HepG2 (cell line): ENCODE results near the gene LYPD1. TPM values are rescaled to one million over a fixed set of nuclear protein-coding genes. Genes with fewer than 3 reads are reported as not detected.
A peak's percentile ranks its signal among the peaks of the same experiment; 100 is the strongest.

ENCODE experiments used
- FUBP1 ChIP-seq: sonication (generic); formaldehyde crosslinking; IDR thresholded peaks from 2 replicates; pipeline ENCODE4 v1.5.1; 2020; ENCODE audit warnings: missing genetic modification reagents, mild to moderate bottlenecking, borderline replicate concordance
- NR2F1 ChIP-seq, 2 experiments: fragments of 450-650 bp in 1 of 2; formaldehyde crosslinking in 1 of 2; IDR thresholded peaks; 2 replicates each; pipeline versions ENCODE4 v1.5.0 to v1.6.1; 2016 to 2020; ENCODE audit warnings: mild to moderate bottlenecking in 1 of 2, missing compliant biosample characterization in 1 of 2, missing genetic modification reagents in 1 of 2, moderate library complexity in 1 of 2
- PAXIP1 ChIP-seq: sonication (generic); formaldehyde crosslinking; conservative IDR thresholded peaks from 2 replicates; pipeline ENCODE4 v1.4.0; 2020; ENCODE audit warnings: mild to moderate bottlenecking, missing genetic modification reagents, moderate library complexity
- PLRG1 ChIP-seq: fragments of 450-650 bp; conservative IDR thresholded peaks from 2 replicates; pipeline ENCODE4 v1.6.1; 2016
- SALL2 ChIP-seq: sonication (generic); formaldehyde crosslinking; IDR thresholded peaks from 2 replicates; pipeline ENCODE4 v1.8.1; 2023; ENCODE audit warnings: mild to moderate bottlenecking, missing genetic modification reagents, inconsistent platforms
- SNAPC4 ChIP-seq: sonication (generic); formaldehyde crosslinking; IDR thresholded peaks from 2 replicates; pipeline ENCODE4 v1.4.0; 2020; ENCODE audit warnings: mild to moderate bottlenecking, missing genetic modification reagents
- SRF ChIP-seq: IDR thresholded peaks from 2 replicates; pipeline ENCODE4 v1.6.1; 2011; ENCODE audit warnings: mild to moderate bottlenecking, low read depth, low read length, moderate library complexity
- TAF15 ChIP-seq: fragments of 200-400 bp; formaldehyde crosslinking; IDR thresholded peaks from one replicate; pipeline ENCODE4 v1.6.1; 2018; ENCODE audit warnings: mild to moderate bottlenecking, low read depth, low read length; ENCODE audit not compliant: poor library complexity, severe bottlenecking
- TCF7 ChIP-seq: sonication (generic); IDR thresholded peaks from 2 replicates; pipeline ENCODE4 v1.6.1; 2016; ENCODE audit warnings: antibody characterized with exemption, low read depth
- ZBTB21 ChIP-seq: sonication (generic); formaldehyde crosslinking; IDR thresholded peaks from 2 replicates; pipeline ENCODE4 v1.4.0; 2020; ENCODE audit warnings: missing genetic modification reagents
- ZFP1 ChIP-seq: IDR thresholded peaks from 2 replicates; pipeline ENCODE4 v1.6.1; 2016
- ZFP37 ChIP-seq: sonication (generic); formaldehyde crosslinking; IDR thresholded peaks from 2 replicates; pipeline ENCODE4 v1.4.0; 2020; ENCODE audit warnings: missing genetic modification reagents, borderline replicate concordance
- ZMYM2 ChIP-seq: sonication (generic); formaldehyde crosslinking; IDR thresholded peaks from 2 replicates; pipeline ENCODE4 v1.8.0; 2022; ENCODE audit warnings: mild to moderate bottlenecking, missing genetic modification reagents
- ZNF644 ChIP-seq: IDR thresholded peaks from 2 replicates; pipeline ENCODE4 v1.6.1; 2016; ENCODE audit warnings: low read depth
- ZNF703 ChIP-seq: sonication (generic); formaldehyde crosslinking; IDR thresholded peaks from 2 replicates; pipeline ENCODE4 v1.5.1; 2020; ENCODE audit warnings: missing genetic modification reagents, mild to moderate bottlenecking, moderate library complexity, borderline replicate concordance
- polyA plus RNA-seq, 8 experiments: library from polyadenylated mRNA; depleted of rRNA in 3 of 8; stranded (reverse) in 7 of 8; unstranded in 1 of 8; fragments of >200 nt; fragmentation: Illumina TruSeq in 4 of 8; extraction: Trizol in 4 of 8; gene quantifications; 2 replicates each; pipeline versions ENCODE4 v1.2.1 to v1.2.3, GENCODE V29; 2011 to 2016; ENCODE audit warnings: low read depth in 4 of 8, missing spikeins in 1 of 8, mixed read lengths in 1 of 8; ENCODE audit not compliant: insufficient read depth in 1 of 8
- total RNA-seq, 5 experiments: library from RNA; depleted of rRNA; stranded (reverse); fragments of >200 nt; fragmentation: Illumina TruSeq; extraction: Trizol; gene quantifications; 2 replicates each; pipeline ENCODE4 v1.2.3, GENCODE V29; 2016; ENCODE audit warnings: low read depth in 1 of 5
- TF ChIP-seq, protein P1 (sequence below): sonication (generic); formaldehyde crosslinking; IDR thresholded peaks from 2 replicates; pipeline ENCODE4 v1.4.0; 2020; ENCODE audit warnings: missing genetic modification reagents
- TF ChIP-seq, protein P2 (sequence below): sonication (generic); formaldehyde crosslinking; IDR thresholded peaks from 2 replicates; pipeline ENCODE4 v1.4.0; 2020; ENCODE audit warnings: mild to moderate bottlenecking, missing genetic modification reagents

LYPD1 gene
- total and polyA plus RNA-seq, 2 of the 13 experiments (the other 11 are each of a cell fraction or from before 2014, with no cell fraction given): not detected

- TF ChIP-seq, protein P1, sequence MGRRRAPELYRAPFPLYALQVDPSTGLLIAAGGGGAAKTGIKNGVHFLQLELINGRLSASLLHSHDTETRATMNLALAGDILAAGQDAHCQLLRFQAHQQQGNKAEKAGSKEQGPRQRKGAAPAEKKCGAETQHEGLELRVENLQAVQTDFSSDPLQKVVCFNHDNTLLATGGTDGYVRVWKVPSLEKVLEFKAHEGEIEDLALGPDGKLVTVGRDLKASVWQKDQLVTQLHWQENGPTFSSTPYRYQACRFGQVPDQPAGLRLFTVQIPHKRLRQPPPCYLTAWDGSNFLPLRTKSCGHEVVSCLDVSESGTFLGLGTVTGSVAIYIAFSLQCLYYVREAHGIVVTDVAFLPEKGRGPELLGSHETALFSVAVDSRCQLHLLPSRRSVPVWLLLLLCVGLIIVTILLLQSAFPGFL (CRISPR knock-in tag): no peak
- TF ChIP-seq PAXIP1 (CRISPR knock-in tag) (peak; percentile 84), FUBP1 (no peak), TCF7 (no peak), NR2F1 (CRISPR knock-in tag; IDR thresholded peaks at IDR 0.05) (peak in 1 of 2 experiments; percentile 45; a peak in 2 of 4 replicates), SALL2 (CRISPR knock-in tag) (no peak), ZFP37 (CRISPR knock-in tag) (no peak), PLRG1 (no peak), ZBTB21 (CRISPR knock-in tag) (no peak), ZMYM2 (0 out of 2 replicates have a peak, but pooled peaks have one; percentile 37), ZFP1 (CRISPR knock-in tag) (0 out of 2 replicates have a peak, but pooled peaks have one; percentile 18), SNAPC4 (CRISPR knock-in tag) (no peak), ZNF644 (CRISPR knock-in tag) (peak; percentile 55; the same call in 1 of the 2 replicates), ZNF703 (no peak), TAF15 (no peak), SRF (no peak)
- TF ChIP-seq, protein P2, sequence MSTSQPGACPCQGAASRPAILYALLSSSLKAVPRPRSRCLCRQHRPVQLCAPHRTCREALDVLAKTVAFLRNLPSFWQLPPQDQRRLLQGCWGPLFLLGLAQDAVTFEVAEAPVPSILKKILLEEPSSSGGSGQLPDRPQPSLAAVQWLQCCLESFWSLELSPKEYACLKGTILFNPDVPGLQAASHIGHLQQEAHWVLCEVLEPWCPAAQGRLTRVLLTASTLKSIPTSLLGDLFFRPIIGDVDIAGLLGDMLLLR: no peak
Observed at GRCh38 chr2:132632000-132632649, 37.9 kb downstream of the LYPD1 start (continued).
